Measurements from ENCODE around the gene GALNT7. TPM values are rescaled to one million over a fixed set of nuclear protein-coding genes. Genes with fewer than 3 reads are reported as not detected.
"Not testable (repeated sequence)": the region's sequence is repeated elsewhere in the genome, so short reads cannot be mapped to it uniquely, and the experiment has no call there.

Gene GALNT7
- total RNA-seq, 4 donors from 2014 or later, result 31.4 to 124 (median 105) TPM

DNA sequence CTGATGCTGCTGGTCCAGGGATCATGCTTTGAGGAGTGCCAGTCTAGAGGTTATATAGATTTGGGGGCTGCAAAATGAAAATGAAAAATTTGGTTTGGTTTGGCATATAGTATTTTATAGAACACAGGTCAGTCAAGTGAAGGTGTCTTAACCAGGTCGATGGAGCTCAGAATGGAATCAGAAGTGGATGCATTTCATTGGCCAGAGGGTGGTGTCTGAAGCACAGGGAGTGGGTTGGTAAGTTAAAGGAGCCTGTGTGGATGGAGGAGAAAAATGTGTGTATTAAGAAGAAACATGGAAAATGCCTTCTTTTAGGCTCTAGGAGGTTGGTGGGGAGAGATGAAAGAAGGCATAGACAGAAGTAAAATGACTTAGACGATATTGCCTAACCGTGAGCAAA lies 8.6 kb downstream of the GALNT7 start:
- WGBS, 2 donors (ENCODE audit: low coverage in 1 of 2), result 54 to 66% methylated on average over 3 of the region's 3 CpGs
- H3K27me3 ChIP-seq, result no peaks in the 10 kb centered on the region
- no peaks in the 10 kb centered on the region for H3K9me3 ChIP-seq
- H3K4me3 ChIP-seq, result no peak overlapping the region
- H3K4me1 ChIP-seq, result peaks cover 0 to 28% (median 15%) of the 10 kb centered on the region in 4 donors
- no peak for DNase-seq
- in situ Hi-C loops (cut with MboI; ENCODE audit: low pct_ligation_motif_present in 1 of 4, low pct_unique_long_range_greater_than_20kb in 1 of 4, low sequenced_read_pairs in 3 of 4) (no loop called here), intact Hi-C loops (cut with DNase I; ENCODE audit: low total_unique reads) (loop anchor here (10.0 kb wide), 1 partner anchor 152 kb away; no protein-coding TSS in a partner anchor)
- no peak for TF ChIP-seq POLR2AphosphoS5 (IDR thresholded peaks at IDR 0.05)
- TF ChIP-seq, protein P1, sequence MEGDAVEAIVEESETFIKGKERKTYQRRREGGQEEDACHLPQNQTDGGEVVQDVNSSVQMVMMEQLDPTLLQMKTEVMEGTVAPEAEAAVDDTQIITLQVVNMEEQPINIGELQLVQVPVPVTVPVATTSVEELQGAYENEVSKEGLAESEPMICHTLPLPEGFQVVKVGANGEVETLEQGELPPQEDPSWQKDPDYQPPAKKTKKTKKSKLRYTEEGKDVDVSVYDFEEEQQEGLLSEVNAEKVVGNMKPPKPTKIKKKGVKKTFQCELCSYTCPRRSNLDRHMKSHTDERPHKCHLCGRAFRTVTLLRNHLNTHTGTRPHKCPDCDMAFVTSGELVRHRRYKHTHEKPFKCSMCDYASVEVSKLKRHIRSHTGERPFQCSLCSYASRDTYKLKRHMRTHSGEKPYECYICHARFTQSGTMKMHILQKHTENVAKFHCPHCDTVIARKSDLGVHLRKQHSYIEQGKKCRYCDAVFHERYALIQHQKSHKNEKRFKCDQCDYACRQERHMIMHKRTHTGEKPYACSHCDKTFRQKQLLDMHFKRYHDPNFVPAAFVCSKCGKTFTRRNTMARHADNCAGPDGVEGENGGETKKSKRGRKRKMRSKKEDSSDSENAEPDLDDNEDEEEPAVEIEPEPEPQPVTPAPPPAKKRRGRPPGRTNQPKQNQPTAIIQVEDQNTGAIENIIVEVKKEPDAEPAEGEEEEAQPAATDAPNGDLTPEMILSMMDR (IDR thresholded peaks at IDR 0.05), result no peak
- no peak for TF ChIP-seq POLR2A (IDR thresholded peaks at IDR 0.05)
- TF ChIP-seq EP300 (IDR thresholded peaks at IDR 0.05; ENCODE audit: low read depth), result no peak
- no peaks in the 10 kb centered on the region for H3K36me3 ChIP-seq
- no peak overlapping the region for H3K27ac ChIP-seq

DNA sequence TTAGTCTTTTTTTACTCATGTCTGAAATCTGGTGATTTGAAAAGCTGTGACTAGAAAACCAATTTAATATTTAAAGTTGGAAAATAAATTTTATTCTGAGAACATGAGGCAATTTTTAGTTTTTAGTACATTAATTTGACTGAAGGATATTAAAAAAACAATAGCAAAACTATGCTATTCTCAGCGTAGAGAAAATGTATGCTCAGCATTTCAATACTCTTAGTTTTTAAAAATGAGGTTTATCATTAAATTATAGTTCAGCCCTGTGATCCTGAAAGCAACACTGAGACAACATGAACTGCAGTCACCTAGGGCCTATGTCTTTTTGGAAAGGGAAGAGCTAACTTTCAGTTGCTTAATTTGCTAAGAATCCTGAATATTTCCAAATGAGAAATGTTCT lies 9.5 kb downstream of the GALNT7 start:
- in situ Hi-C loops (cut with MboI; ENCODE audit: low pct_ligation_motif_present in 1 of 4, low pct_unique_long_range_greater_than_20kb in 1 of 4, low sequenced_read_pairs in 3 of 4) (no loop called here), intact Hi-C loops (cut with DNase I; ENCODE audit: low total_unique reads) (loop anchor here (10.0 kb wide), 1 partner anchor 153 kb away; no protein-coding TSS in a partner anchor)
- H3K27ac ChIP-seq, result no peak overlapping the region
- H3K27me3 ChIP-seq, result no peaks in the 10 kb centered on the region
- 79 to 94% methylated on average over 1 of the region's 1 CpG for WGBS, 2 donors (ENCODE audit: low coverage in 1 of 2)
- H3K4me1 ChIP-seq, result peaks cover 0 to 28% (median 14%) of the 10 kb centered on the region in 4 donors
- TF ChIP-seq, protein P1 (IDR thresholded peaks at IDR 0.05), result no peak
- no peak for TF ChIP-seq EP300 (IDR thresholded peaks at IDR 0.05; ENCODE audit: low read depth)
- no peak for TF ChIP-seq POLR2AphosphoS5 (IDR thresholded peaks at IDR 0.05)
- TF ChIP-seq POLR2A (IDR thresholded peaks at IDR 0.05), result no peak
- no peak for DNase-seq
- no peaks in the 10 kb centered on the region for H3K36me3 ChIP-seq
- no peaks in the 10 kb centered on the region for H3K9me3 ChIP-seq
- no peak overlapping the region for H3K4me3 ChIP-seq

DNA sequence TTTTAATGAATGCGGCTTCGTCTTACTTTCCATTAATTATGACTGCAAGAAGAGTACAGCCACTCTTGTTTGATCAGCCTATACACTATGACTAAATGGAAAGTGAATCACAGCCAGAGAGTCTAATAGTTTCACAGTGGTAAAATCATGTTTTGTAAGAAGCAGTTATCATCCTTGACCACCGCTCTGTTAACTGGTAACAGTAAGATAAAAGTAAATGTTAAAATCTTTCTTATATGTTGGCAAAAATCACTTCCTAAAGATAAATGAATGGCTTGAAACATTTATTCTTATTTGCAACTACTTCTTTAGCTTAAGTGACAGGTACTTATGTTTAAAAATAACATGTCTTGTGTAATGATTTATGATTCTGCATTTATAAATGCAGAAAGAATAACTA lies 13.2 kb downstream of the GALNT7 start:
- intact Hi-C loops (cut with DNase I; ENCODE audit: low total_unique reads), result no loop called here
- Histone ChIP-seq H3K27ac (no peak overlapping the region), H3K4me3 (no peak overlapping the region)

DNA sequence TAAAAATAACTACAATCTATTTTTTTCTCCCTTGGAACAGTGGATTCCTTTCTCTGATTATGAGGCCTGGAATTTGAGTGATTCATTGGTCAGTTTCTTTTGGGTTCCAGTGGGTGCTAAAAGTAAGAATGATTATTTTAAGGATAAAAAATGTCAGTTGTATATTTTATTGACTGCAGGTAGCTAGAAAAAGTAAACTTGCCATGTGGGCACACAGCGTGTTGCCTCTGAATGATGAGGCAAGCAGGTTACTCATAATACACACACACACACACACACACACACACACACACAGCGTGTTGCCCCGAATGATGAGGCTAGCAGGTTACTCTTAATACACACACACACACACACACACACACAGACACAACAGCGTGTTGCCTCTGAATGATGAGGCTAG lies 13.8 kb downstream of the GALNT7 start:
- H3K27ac ChIP-seq, result no peak overlapping the region
- TF ChIP-seq POLR2AphosphoS5 (IDR thresholded peaks at IDR 0.05) (no peak), POLR2A (IDR thresholded peaks at IDR 0.05) (no peak), EP300 (IDR thresholded peaks at IDR 0.05; ENCODE audit: low read depth) (no peak)
- TF ChIP-seq, protein P1 (IDR thresholded peaks at IDR 0.05), result no peak
- DNase-seq, result no peak
- in situ Hi-C loops (cut with MboI; ENCODE audit: low pct_ligation_motif_present in 1 of 4, low pct_unique_long_range_greater_than_20kb in 1 of 4, low sequenced_read_pairs in 3 of 4) (no loop called here), intact Hi-C loops (cut with DNase I; ENCODE audit: low total_unique reads) (no loop called here)
- peaks cover 8 to 53% (median 28%) of the 10 kb centered on the region in 4 donors for H3K4me1 ChIP-seq
- 76 to 83% methylated on average over 3 to 4 of the region's 4 CpGs for WGBS, 2 donors (ENCODE audit: low coverage in 1 of 2)
- no peaks in the 10 kb centered on the region for H3K9me3 ChIP-seq
- no peaks in the 10 kb centered on the region for H3K27me3 ChIP-seq
- no peaks in the 10 kb centered on the region for H3K36me3 ChIP-seq
- no peak overlapping the region for H3K4me3 ChIP-seq

More for the DNA sequence above, 13.2 kb downstream of the GALNT7 start:
- H3K4me1 ChIP-seq, result peaks cover 4 to 48% (median 25%) of the 10 kb centered on the region in 4 donors
- no peaks in the 10 kb centered on the region for H3K27me3 ChIP-seq
- DNase-seq, result no peak
- in situ Hi-C loops (cut with MboI; ENCODE audit: low pct_ligation_motif_present in 1 of 4, low pct_unique_long_range_greater_than_20kb in 1 of 4, low sequenced_read_pairs in 3 of 4), result no loop called here
- H3K9me3 ChIP-seq, result no peaks in the 10 kb centered on the region
- no peak for TF ChIP-seq POLR2A (IDR thresholded peaks at IDR 0.05)
- TF ChIP-seq, protein P1 (IDR thresholded peaks at IDR 0.05), result no peak
- no peak for TF ChIP-seq POLR2AphosphoS5 (IDR thresholded peaks at IDR 0.05)
- no peak for TF ChIP-seq EP300 (IDR thresholded peaks at IDR 0.05; ENCODE audit: low read depth)
- H3K36me3 ChIP-seq, result no peaks in the 10 kb centered on the region
- 88 to 91% methylated on average over 3 of the region's 3 CpGs for WGBS, 2 donors (ENCODE audit: low coverage in 1 of 2)

DNA sequence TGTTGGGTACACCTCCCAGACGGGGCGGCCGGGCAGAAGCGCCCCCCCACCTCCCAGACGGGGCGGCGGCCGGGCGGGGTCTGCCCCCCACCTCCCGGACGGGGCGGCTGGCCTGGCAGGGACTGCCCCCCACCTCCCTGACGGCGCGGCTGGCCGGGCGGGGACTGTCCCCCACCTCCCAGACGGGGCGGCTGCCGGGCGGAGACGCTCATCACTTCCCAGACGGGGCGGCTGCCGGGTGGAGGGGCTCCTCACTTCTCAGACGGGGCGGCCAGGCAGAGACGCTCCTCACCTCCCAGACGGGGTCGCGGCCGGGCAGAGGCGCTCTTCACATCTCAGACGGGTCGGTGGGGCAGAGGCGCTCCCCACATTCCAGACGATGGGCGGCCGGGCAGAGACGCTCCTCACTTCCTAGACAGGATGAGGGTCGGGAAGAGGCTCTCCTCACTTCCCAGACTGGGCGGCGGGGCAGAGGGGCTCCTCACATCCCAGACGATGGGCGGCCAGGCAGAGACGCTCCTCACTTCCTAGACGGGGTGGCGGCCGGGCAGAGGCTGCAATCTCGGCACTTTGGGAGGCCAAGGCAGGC lies 15.1 kb downstream of the GALNT7 start:
- H3K36me3 ChIP-seq; H3K27ac ChIP-seq; H3K27me3 ChIP-seq; H3K4me3 ChIP-seq; DNase-seq; H3K9me3 ChIP-seq; in situ Hi-C loops (cut with MboI; ENCODE audit: low pct_ligation_motif_present in 1 of 4, low pct_unique_long_range_greater_than_20kb in 1 of 4, low sequenced_read_pairs in 3 of 4); intact Hi-C loops (cut with DNase I; ENCODE audit: low total_unique reads): not testable (repeated sequence)
- peaks cover 8 to 67% (median 36%) of the 10 kb centered on the region in 4 donors for H3K4me1 ChIP-seq
- 97% methylated on average over 28 of the region's 50 CpGs; no CpG with 5 or more reads in 1 of the 2 donors for WGBS, 2 donors (ENCODE audit: low coverage in 1 of 2)
